ENCODE results near the gene STK24.
"Not testable (repeated sequence)": the region's sequence is repeated elsewhere in the genome, so short reads cannot be mapped to it uniquely, and the experiment has no call there.

STK24 gene

DNA sequence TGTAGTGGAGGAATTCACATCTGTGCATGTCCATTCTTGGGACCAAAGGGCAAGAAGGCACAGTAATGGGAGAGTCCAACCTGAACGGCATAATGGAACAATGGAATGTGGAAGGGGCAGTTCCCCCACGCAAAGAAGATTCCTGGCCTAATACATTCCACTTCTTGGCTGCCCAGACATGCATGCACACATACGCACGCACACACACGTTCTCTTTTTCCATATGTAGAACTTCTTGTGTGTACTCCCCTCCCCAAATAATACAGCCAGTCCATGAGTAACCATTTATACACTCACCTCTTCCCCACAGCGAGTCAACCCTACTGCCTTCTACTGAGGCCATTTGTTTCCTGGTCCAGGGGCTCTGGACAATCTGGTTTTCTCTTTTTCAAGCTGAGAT lies 6.0 kb upstream of the STK24 start:
- DNase-seq (ENCODE audit: low read depth), result no peak

- no peak for DNase-seq (ENCODE audit: low read depth)
These were observed 5.2 kb upstream of the STK24 start for GRCh38 chr13:98581971-98582702.

DNA sequence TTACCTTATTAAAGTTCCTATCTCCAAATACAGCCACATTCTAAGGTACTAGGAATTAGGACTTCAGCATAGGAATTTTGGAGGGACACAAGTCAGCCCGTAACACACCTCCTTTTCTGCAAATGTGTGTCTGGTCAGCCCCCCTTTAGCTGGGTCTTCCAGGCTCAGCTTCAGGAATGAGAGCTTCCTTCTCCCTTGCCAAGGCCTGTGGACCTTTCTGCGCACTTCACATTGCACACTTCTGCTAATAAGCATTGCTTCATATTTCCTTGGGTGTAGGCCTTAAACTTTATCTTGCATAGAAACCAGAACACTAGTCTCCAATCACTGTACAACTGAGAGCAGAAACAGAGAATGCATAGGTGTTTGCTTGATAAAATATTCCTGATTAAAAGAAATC lies 4.5 kb upstream of the STK24 start:
- DNase-seq (ENCODE audit: low read depth), result no peak

GRCh38 chr13:98580420-98580819 lies 3.5 kb upstream of the STK24 start:
- DNase-seq (ENCODE audit: low read depth), result no peak

DNA sequence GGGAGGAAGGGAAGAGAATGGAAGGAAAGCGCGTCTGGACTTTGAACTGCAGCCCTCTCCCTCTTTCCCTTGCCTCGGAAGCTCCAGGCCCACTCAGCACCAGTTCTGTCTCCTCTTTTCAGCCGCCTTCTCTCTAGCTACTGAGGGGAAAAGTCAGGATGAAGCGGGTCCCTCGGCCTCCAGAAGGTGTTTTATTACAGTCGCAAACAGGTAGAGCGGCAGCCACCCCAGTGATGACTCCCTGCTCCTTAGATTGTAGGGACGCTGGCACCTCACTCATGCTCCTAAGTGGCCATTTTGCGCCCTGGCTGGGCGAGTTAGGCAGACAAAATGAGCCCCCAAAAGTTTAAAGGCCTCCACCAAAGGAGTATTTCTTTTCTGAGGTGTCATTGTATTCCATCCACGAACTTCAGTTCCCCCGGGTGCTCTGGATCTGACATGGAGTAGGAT lies 954 bp upstream of the STK24 start:
- no peak for DNase-seq (ENCODE audit: low read depth)

DNA sequence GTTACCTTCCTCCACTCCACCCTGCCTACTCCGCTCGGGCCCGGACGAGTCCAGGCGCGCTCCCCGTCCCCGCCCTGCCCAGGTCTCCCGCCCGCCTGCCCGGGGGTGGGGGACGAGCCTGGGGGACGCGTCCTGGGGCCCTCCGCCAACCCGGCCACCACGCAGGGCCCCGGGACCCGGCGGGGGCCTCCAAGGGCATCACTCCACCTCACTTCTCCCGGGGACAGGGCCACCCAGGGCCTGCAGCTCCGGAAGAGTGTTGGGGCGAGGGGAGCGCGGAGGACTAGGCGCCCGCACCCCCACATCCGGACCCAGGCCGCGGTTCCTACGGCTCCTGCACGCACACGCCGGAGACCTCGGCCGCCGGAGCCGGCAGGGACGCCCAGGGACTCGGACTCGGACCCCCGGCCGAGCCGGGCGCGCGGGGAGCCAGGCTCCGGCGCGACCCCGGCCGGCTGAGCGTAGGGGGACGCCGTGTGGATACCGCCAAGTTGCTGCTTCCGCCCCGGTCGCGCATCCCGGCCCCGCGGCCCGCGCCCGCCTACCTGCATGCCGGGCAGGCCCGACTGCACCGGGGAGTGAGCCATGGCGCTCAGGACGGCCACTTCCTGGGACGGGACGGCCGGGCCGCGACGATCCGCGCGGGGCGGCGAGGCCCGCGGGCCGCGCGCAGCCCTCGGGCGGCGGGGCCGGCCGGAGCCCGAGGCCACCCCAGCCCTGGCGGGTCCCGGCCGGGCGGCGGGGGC lies 534 bp downstream of the STK24 start:
- no peak for DNase-seq (ENCODE audit: low read depth)

GRCh38 chr13:98575904-98576199 lies 1.1 kb downstream of the STK24 start:
- no peak for DNase-seq (ENCODE audit: low read depth)

DNA sequence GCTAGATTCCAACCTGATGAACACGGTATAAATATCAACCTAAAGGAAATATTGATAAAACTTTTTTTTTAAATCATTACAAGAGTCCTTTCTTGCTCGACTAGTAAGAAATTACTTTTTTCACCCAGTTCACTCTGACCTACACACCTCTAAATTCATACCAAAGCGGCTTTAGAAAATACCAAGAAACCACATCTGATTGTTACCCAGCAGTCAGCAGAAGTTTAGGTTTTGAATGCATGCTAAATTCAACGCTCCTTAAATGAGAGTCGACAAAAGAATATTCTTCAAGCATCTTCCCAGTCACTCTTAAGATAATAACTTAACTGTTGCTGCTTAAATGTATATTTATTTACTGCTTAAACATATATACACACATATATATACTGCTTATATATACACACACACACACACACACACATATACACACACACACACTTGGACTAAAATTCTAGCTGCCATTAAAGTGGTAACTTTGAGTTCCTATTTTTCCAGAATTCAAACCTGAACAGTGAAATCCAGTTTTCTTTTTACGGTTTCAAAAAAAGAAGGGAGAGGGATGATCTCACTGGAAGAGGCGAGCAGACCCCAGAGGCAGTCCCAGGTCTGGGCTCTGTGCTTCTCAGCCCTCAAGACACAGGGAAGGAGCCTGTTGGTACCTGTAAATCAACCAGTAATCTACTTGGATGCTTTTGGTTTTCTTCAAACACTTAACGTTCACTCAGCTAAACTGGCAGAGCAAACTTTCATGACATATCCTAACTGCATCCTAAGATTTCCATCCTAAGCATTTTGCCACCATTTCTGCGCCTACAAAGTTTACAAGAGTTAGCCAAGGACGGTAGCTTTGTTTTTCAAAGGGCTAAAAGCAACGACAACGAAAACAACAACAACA lies 1.7 kb downstream of the STK24 start:
- no peak for DNase-seq (ENCODE audit: low read depth)

GRCh38 chr13:98571955-98572662 lies 4.8 kb downstream of the STK24 start:
- DNase-seq (ENCODE audit: low read depth), result no peak

GRCh38 chr13:98570929-98571372 lies 6.0 kb downstream of the STK24 start:
- DNase-seq (ENCODE audit: low read depth), result no peak

GRCh38 chr13:98569494-98570367 lies 7.2 kb downstream of the STK24 start:
- DNase-seq (ENCODE audit: low read depth), result not testable (repeated sequence)

DNA sequence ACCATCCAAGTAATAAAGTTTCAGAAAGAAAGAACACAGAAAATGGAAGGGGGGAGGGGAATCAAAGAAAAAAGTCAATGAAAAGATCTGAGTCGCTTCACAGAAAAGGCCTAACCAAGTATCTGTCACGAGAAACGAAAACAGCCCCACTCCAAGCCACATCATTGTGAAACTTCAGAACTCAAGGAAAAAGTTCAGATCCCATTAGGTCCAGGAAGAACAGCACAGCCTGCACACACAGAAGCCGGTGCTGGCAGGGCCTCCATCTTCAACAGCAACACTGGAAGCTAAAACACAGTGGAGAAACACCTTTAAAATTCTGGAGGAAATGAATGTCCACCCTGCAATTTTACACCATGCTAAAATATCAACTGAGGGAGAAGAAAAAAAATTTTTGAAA lies 8.0 kb downstream of the STK24 start:
- no peak for DNase-seq (ENCODE audit: low read depth)

GRCh38 chr13:98567140-98567539 lies 9.8 kb downstream of the STK24 start:
- no peak for DNase-seq (ENCODE audit: low read depth)

- no peak for DNase-seq (ENCODE audit: low read depth)
These were observed 11.0 kb downstream of the STK24 start for GRCh38 chr13:98565726-98566565.

DNA sequence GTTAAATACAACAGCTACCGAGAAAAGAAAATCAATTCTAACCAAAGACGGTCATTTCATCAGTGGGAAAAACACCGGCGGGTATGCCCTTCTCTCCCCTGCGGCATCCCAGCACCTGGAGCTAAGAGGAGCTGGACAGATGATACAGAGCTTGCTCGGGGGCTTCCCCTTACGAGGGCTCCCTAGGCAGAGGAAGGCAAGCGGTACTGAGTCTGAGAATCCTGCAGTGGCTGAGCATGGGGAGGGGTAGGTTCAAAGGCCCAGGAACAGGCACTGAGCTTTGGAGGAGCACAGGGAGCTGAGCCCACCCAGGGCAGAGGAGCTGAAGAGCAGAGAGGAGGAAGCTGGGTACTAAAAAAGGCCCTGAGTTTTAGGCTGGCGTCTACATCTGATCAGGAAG lies 12.7 kb downstream of the STK24 start:
- DNase-seq (ENCODE audit: low read depth), result no peak

DNA sequence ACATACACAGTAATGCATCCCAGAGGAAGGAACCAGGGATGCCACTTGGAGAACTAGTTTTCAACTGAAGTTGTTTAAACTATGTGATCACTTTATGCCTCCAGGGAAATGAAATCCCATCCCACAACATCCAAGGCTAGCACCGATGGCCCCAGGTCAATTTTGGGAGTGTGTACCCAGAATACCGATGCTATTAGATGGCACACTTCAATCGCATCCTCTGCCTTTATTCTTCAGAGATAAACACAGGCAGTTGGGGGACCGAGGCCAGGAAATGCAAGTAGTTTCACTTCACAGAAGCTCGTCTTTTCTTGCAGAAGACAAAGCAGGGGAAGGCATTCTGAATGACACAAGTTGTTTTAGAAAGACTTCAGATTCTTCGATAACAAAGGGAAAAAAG lies 13.8 kb downstream of the STK24 start:
- DNase-seq (ENCODE audit: low read depth), result no peak

DNA sequence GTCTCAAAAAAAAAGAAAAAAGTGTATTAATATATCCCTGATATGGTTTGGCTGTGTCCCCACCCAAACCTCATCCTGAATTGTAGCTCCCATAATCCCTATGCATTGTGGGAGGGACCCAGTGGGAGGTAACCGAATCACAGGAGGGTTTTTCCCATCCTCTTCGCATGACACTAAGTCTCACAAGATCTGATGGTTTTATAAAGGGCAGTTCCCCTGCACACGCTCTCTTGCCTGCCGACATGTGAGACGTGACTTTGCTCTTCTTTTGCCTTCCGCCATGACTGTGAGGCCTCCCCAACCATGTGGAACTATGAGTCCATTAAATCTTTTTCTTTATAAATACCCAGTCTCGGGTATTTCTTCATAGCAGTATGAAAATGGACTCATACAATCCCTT lies 17.7 kb downstream of the STK24 start:
- DNase-seq (ENCODE audit: low read depth), result no peak

GRCh38 chr13:98557937-98558792 lies 18.7 kb downstream of the STK24 start:
- no peak for DNase-seq (ENCODE audit: low read depth)

DNA sequence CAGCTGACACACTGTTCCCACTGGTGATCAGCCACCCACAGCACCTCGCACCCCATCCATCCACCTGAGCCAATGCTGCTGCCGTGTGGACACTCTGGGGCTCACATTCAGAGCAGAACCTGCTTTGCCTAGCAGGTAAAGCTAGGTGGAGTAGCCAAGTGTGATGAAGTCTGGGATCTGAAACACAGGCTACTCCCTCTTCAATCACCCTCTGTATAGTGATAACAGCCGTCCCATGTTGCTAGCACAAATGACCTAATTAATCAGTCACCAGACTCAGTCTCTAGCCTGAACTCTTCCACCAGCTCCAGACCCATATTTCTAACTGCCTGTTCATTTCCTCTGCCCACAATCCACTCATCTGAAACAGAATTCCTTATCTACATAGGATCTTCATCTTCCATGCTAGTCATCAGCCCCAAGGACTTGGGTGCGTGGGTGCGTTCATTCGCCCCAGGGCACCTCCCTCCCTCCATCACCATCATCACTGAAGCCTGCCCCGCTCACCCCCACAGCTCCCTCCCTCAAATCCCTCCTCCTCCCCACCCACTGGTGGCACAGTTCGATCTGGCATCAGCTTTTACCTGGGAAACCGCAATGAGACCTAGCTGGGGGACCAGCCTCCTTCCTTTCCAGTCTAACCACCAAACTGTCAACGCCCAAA lies 19.8 kb downstream of the STK24 start:
- DNase-seq (ENCODE audit: low read depth), result no peak
